ENCODE data around the gene CYS1.

CYS1 gene

DNA sequence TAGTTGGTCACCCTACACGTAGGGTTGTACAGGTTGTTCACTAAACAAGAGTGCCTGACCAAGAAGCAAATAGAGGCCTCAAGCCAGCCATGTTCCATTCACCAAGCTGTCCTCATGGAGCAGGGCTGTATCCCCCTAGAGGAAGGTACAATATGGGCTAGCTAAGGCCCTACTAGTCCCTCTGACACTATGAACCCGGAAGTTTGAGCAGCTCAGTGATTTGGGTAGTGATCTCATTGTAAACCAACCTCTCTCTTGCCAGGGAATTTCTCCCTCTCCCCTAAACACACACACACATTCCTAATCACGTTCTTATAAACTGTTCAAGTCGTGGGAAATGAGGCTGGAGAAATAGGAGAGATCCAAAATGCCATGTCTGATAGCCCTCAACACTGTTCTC is 6.7 kb upstream of the CYS1 start:
- no peak overlapping the region for H3K27ac ChIP-seq (ENCODE audit: poor library complexity, severe bottlenecking)
- no peaks in the 10 kb centered on the region for H3K4me1 ChIP-seq (ENCODE audit: insufficient read depth, poor library complexity, severe bottlenecking)
- no peak overlapping the region for H3K4me3 ChIP-seq (ENCODE audit: severe bottlenecking)
- DNase-seq (ENCODE audit: low spot score) (no peak), ATAC-seq (ENCODE audit: low read depth) (no peak)
- TF ChIP-seq, protein P1, sequence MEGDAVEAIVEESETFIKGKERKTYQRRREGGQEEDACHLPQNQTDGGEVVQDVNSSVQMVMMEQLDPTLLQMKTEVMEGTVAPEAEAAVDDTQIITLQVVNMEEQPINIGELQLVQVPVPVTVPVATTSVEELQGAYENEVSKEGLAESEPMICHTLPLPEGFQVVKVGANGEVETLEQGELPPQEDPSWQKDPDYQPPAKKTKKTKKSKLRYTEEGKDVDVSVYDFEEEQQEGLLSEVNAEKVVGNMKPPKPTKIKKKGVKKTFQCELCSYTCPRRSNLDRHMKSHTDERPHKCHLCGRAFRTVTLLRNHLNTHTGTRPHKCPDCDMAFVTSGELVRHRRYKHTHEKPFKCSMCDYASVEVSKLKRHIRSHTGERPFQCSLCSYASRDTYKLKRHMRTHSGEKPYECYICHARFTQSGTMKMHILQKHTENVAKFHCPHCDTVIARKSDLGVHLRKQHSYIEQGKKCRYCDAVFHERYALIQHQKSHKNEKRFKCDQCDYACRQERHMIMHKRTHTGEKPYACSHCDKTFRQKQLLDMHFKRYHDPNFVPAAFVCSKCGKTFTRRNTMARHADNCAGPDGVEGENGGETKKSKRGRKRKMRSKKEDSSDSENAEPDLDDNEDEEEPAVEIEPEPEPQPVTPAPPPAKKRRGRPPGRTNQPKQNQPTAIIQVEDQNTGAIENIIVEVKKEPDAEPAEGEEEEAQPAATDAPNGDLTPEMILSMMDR (IDR thresholded peaks at IDR 0.05; ENCODE audit: poor library complexity, severe bottlenecking), result no peak
- H3K27me3 ChIP-seq (ENCODE audit: insufficient read depth, poor library complexity, severe bottlenecking), result peaks cover 29% of the 10 kb centered on the region
- no peaks in the 10 kb centered on the region for H3K9me3 ChIP-seq (ENCODE audit: severe bottlenecking)
- no peaks in the 10 kb centered on the region for H3K36me3 ChIP-seq (ENCODE audit: low read depth)

DNA sequence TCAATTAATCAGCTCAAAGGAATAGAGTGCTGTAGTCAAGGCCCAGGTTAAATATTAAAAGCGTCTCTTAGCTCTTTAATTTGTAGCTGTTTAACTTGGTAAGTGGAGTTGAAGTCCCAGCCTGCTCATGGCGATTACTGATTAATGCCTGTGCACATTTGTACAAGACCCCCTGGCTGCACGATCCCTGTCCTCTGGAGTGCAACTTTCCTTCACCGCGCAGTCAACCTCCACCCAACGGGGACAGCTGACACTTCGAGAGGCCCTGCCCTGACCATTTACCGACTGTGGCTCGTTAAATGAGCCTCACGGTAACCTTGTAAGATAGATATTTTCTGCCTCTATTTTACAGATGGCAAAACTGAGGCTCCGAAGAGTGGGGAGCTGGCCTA is 5.5 kb upstream of the CYS1 start:
- TF ChIP-seq, protein P1 (IDR thresholded peaks at IDR 0.05; ENCODE audit: poor library complexity, severe bottlenecking), result no peak
- Histone ChIP-seq H3K9me3 (ENCODE audit: severe bottlenecking) (no peaks in the 10 kb centered on the region), H3K36me3 (ENCODE audit: low read depth) (no peaks in the 10 kb centered on the region), H3K27me3 (ENCODE audit: insufficient read depth, poor library complexity, severe bottlenecking) (peaks cover 42% of the 10 kb centered on the region), H3K4me1 (ENCODE audit: insufficient read depth, poor library complexity, severe bottlenecking) (no peaks in the 10 kb centered on the region), H3K4me3 (ENCODE audit: severe bottlenecking) (no peak overlapping the region), H3K27ac (ENCODE audit: poor library complexity, severe bottlenecking) (no peak overlapping the region)
- ATAC-seq (ENCODE audit: low read depth) (no peak), DNase-seq (ENCODE audit: low spot score) (no peak)

DNA sequence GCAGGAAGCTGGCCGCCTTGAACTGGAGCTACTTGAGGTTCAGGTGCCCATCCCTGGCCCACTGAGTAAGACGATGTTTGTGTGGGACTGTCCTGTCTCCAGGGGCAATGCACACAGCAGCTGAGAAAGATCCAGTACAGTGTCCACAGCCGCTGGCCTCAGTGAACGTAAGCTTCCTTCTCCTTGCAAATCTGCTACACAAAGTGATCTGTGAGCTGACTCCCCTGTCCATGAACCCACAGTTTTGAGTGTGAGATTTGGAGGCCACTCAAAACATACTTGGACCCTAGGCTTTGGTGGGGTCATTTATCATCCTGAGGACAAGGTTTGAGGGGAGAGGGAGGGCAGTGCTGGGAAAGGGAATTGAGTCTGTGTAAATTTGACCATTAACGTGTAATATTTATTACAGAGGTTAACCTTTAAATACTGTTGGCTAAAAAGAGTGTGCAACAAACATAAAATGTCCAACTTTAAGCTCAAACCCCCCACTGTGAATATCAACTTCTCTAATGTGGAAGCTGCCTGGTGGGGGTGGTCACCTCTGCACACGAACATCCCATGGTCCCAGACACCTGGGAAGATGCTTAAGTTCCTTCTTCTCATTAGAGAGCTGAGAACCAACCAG is 4.9 kb upstream of the CYS1 start:
- Histone ChIP-seq H3K4me3 (ENCODE audit: severe bottlenecking) (no peak overlapping the region), H3K36me3 (ENCODE audit: low read depth) (no peaks in the 10 kb centered on the region), H3K4me1 (ENCODE audit: insufficient read depth, poor library complexity, severe bottlenecking) (no peaks in the 10 kb centered on the region), H3K27me3 (ENCODE audit: insufficient read depth, poor library complexity, severe bottlenecking) (peaks cover 46% of the 10 kb centered on the region), H3K27ac (ENCODE audit: poor library complexity, severe bottlenecking) (no peak overlapping the region), H3K9me3 (ENCODE audit: severe bottlenecking) (no peaks in the 10 kb centered on the region)
- ATAC-seq (ENCODE audit: low read depth) (no peak), DNase-seq (ENCODE audit: low spot score) (no peak)
- TF ChIP-seq, protein P1 (IDR thresholded peaks at IDR 0.05; ENCODE audit: poor library complexity, severe bottlenecking), result no peak

GRCh38 chr2:10084223-10084865 is 4.1 kb upstream of the CYS1 start:
- ATAC-seq (ENCODE audit: low read depth), result no peak
- DNase-seq (ENCODE audit: low spot score), result no peak
- H3K27me3 ChIP-seq (ENCODE audit: insufficient read depth, poor library complexity, severe bottlenecking), result peaks cover 46% of the 10 kb centered on the region

More at GRCh38 chr2:10084223-10084865, 4.1 kb upstream of the CYS1 start:
- no peak overlapping the region for H3K27ac ChIP-seq (ENCODE audit: poor library complexity, severe bottlenecking)
- H3K36me3 ChIP-seq (ENCODE audit: low read depth), result no peaks in the 10 kb centered on the region
- H3K4me1 ChIP-seq (ENCODE audit: insufficient read depth, poor library complexity, severe bottlenecking), result no peaks in the 10 kb centered on the region
- TF ChIP-seq, protein P1 (IDR thresholded peaks at IDR 0.05; ENCODE audit: poor library complexity, severe bottlenecking), result no peak
- H3K4me3 ChIP-seq (ENCODE audit: severe bottlenecking), result no peak overlapping the region
- no peaks in the 10 kb centered on the region for H3K9me3 ChIP-seq (ENCODE audit: severe bottlenecking)
